ENCODE measurements around the gene ATP6V1G1.

Gene ATP6V1G1

DNA sequence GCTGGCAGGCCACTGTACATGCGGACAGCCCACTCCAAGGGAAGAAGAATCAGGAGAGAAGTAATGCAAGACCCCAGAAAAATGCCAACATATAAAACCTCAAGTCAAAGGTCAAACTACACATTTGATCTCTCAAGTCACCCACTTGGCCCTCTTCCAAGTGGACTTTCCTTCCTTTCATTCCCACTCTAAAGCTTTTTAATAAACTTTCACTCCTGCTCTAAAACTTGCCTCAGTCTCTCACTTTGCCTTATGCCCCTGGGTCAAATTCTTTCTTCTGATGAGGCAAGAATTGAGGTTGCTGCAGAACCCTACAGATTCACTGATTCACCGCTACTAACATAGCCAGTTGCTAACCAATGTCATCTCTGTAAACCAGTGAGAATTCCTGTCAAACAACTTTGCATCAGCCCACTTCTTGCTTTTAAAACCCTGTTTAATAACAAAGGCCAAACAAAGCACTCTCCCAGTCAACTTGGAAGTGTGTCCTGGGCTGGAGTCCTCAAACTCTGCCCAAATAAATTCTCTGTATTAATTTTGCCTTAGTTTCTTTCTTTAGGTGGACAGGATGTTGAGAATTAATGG, 6.9 kb upstream of the ATP6V1G1 start:
- no peaks in the 10 kb centered on the region for H3K9me3 ChIP-seq (ENCODE audit: insufficient read depth, low read length)
- TF ChIP-seq ZNF274 (IDR thresholded peaks at IDR 0.05; ENCODE audit: low read depth, low read length) (no peak), YY1 (IDR thresholded peaks at IDR 0.05; ENCODE audit: insufficient read depth, insufficient read length) (no peak), SUZ12 (IDR thresholded peaks at IDR 0.05; ENCODE audit: extremely low read depth, insufficient read depth, insufficient read length) (no peak)
- no peak for DNase-seq (ENCODE audit: low read depth, low spot score)

DNA sequence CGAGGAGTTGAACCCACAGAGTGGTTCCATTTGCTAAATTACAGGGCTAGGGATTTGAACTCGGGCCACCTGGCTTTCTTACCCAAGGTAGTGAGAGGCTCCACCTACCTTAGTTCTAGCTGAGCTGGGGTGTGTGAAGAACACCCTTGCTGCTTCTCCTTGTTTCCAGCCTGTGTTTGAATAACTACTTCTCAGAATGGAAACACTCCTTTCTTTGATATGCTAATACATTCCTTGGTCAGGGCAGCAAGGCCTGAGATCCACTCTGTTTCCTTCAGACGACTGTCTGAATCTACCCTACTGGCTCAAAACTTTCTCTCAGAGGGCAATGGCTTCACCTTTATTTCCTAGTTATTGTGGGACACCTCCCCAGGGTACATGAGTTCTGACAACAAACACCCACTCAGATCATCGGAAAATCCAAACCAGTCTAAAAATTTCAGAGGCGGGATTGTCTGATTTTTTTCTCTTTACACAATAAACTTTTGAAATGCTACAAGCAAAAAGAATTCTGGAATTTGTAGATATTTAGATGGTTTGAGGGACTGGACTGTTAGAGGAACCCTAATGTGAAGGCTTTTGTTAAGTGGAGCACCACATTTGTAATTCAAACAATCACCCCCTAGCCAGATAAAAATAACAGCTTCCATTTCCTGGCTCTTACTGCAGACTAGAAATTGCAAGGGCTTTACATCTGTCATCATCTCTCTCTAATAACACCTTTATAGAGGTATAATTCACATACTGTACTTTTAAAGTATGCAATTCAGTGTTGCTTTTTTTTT, 4.0 kb upstream of the ATP6V1G1 start:
- Histone ChIP-seq H3K36me3 (ENCODE audit: insufficient read depth, insufficient read length, low read length) (peaks cover 5% of the 10 kb centered on the region), H3K27me3 (ENCODE audit: insufficient read depth, insufficient read length) (no peaks in the 10 kb centered on the region), H3K9ac (ENCODE audit: insufficient read length, low read depth) (no peak overlapping the region), H3K4me1 (ENCODE audit: insufficient read depth, insufficient read length) (peaks cover 3% of the 10 kb centered on the region), H3K9me3 (ENCODE audit: insufficient read depth, low read length) (no peaks in the 10 kb centered on the region), H3K4me3 (ENCODE audit: insufficient read length, low read depth) (no peak overlapping the region)
- TF ChIP-seq YY1 (IDR thresholded peaks at IDR 0.05; ENCODE audit: insufficient read depth, insufficient read length) = no peak
- no peak for TF ChIP-seq SUZ12 (IDR thresholded peaks at IDR 0.05; ENCODE audit: extremely low read depth, insufficient read depth, insufficient read length)
- no peak for TF ChIP-seq ZNF274 (IDR thresholded peaks at IDR 0.05; ENCODE audit: low read depth, low read length)
- peak; percentile 84 for DNase-seq (ENCODE audit: low read depth, low spot score)

More for the DNA sequence above, 6.9 kb upstream of the ATP6V1G1 start:
- H3K36me3 ChIP-seq (ENCODE audit: insufficient read depth, insufficient read length, low read length) = no peaks in the 10 kb centered on the region
- H3K27me3 ChIP-seq (ENCODE audit: insufficient read depth, insufficient read length) = no peaks in the 10 kb centered on the region
- no peak overlapping the region for H3K9ac ChIP-seq (ENCODE audit: insufficient read length, low read depth)
- no peak overlapping the region for H3K4me3 ChIP-seq (ENCODE audit: insufficient read length, low read depth)
- H3K4me1 ChIP-seq (ENCODE audit: insufficient read depth, insufficient read length) = peaks cover 3% of the 10 kb centered on the region

DNA sequence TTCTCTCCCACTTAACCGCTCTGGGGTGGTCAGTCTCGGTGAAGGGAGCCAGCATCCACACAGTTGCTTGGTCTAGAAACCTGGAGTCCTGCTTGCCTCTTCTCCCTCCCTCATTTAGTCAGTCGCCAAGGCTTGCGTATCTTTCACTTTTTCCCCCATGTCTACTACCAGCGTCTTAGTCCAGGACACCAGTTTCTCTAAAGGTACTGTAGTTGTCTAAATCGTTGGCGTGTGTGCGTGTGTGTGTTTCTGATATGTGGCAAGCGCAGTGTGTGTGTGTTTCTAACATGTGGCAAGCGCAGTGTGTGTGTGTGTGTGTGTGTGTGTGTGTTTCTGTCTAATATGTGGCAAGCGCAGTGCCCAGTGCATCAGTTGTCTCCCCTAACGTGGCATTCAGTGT, 641 bp downstream of the ATP6V1G1 start:
- Histone ChIP-seq H3K4me1 (ENCODE audit: insufficient read depth, insufficient read length) (no peaks in the 10 kb centered on the region), H3K4me3 (ENCODE audit: insufficient read length, low read depth) (peak overlapping the region; percentile 91), H3K36me3 (ENCODE audit: insufficient read depth, insufficient read length, low read length) (peaks cover 31% of the 10 kb centered on the region), H3K9me3 (ENCODE audit: insufficient read depth, low read length) (no peaks in the 10 kb centered on the region), H3K27me3 (ENCODE audit: insufficient read depth, insufficient read length) (no peaks in the 10 kb centered on the region), H3K9ac (ENCODE audit: insufficient read length, low read depth) (peak overlapping the region; percentile 99)
- no peak for TF ChIP-seq YY1 (IDR thresholded peaks at IDR 0.05; ENCODE audit: insufficient read depth, insufficient read length)
- TF ChIP-seq SUZ12 (IDR thresholded peaks at IDR 0.05; ENCODE audit: extremely low read depth, insufficient read depth, insufficient read length) = no peak
- no peak for TF ChIP-seq ZNF274 (IDR thresholded peaks at IDR 0.05; ENCODE audit: low read depth, low read length)
- no peak for DNase-seq (ENCODE audit: low read depth, low spot score)

DNA sequence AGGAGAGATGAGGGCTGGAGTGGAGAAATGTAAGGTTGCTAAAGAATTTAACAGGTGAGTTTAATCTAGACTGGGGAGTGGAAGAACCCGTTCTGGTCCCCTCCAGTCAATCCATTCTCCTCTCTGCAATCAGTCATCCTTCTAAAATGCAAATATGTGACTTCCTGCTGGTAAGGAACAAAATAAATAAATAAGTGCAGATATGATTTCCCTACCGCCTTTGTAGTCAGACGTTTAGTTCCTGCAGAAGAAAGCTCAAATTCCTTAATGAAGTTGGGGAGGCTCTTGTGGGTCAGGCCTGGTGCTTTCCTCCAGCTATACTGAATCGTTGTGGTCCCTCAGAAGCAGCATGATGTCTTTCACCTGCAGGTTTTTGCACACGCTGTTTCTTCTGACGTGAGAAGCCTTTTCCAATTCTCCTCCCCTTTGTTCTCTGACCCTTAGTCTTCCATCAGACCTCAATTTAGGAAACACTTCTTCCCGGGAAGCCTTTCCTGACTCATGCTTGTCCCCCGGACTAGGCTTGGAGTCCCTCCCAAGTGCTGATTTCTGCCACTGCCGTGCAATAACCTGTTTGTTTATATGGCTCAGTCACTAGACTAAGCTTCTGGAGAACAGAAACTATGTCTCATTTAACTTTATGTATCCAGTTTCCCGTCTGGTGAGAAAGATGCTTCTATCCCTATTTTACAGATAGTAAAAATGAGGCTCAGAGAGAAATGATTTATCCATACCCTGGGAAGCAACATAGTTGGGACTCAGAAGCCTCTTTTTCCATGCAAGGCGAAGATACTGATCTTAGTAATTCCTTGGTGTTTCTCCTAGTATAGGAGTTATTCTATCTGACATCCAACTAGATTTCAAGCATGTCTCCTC, 1.3 kb downstream of the ATP6V1G1 start:
- peak overlapping the region; percentile 91 for H3K4me3 ChIP-seq (ENCODE audit: insufficient read length, low read depth)
- no peaks in the 10 kb centered on the region for H3K4me1 ChIP-seq (ENCODE audit: insufficient read depth, insufficient read length)
- no peaks in the 10 kb centered on the region for H3K9me3 ChIP-seq (ENCODE audit: insufficient read depth, low read length)
- H3K9ac ChIP-seq (ENCODE audit: insufficient read length, low read depth) = peak overlapping the region; percentile 99
- no peak for DNase-seq (ENCODE audit: low read depth, low spot score)
- peaks cover 38% of the 10 kb centered on the region for H3K36me3 ChIP-seq (ENCODE audit: insufficient read depth, insufficient read length, low read length)
- TF ChIP-seq YY1 (IDR thresholded peaks at IDR 0.05; ENCODE audit: insufficient read depth, insufficient read length) (no peak), ZNF274 (IDR thresholded peaks at IDR 0.05; ENCODE audit: low read depth, low read length) (no peak), SUZ12 (IDR thresholded peaks at IDR 0.05; ENCODE audit: extremely low read depth, insufficient read depth, insufficient read length) (no peak)
- H3K27me3 ChIP-seq (ENCODE audit: insufficient read depth, insufficient read length) = no peaks in the 10 kb centered on the region

DNA sequence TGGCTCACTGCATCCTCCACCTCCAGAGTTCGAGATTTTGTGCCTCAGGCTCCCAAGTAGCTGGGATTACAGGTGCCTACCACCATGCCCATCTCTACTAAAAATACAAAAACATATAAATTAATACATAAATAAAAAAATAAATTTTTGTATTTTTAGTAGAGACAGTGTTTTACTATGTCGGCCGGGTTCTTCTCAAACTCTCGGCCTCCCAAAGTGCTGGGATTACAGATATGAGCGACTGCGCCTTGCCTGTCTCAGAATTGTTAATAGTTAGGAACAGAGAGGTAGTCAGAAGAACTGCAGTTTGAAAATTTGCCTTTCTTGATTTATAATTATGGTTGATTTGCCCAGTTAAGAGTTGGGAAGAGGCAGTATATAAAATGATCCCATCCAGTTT, 2.8 kb downstream of the ATP6V1G1 start:
- DNase-seq (ENCODE audit: low read depth, low spot score) = no peak
- Histone ChIP-seq H3K9me3 (ENCODE audit: insufficient read depth, low read length) (no peaks in the 10 kb centered on the region), H3K4me3 (ENCODE audit: insufficient read length, low read depth) (no peak overlapping the region), H3K9ac (ENCODE audit: insufficient read length, low read depth) (no peak overlapping the region), H3K27me3 (ENCODE audit: insufficient read depth, insufficient read length) (no peaks in the 10 kb centered on the region), H3K4me1 (ENCODE audit: insufficient read depth, insufficient read length) (no peaks in the 10 kb centered on the region), H3K36me3 (ENCODE audit: insufficient read depth, insufficient read length, low read length) (peaks cover 51% of the 10 kb centered on the region)
- TF ChIP-seq SUZ12 (IDR thresholded peaks at IDR 0.05; ENCODE audit: extremely low read depth, insufficient read depth, insufficient read length) (no peak), YY1 (IDR thresholded peaks at IDR 0.05; ENCODE audit: insufficient read depth, insufficient read length) (no peak), ZNF274 (IDR thresholded peaks at IDR 0.05; ENCODE audit: low read depth, low read length) (no peak)

DNA sequence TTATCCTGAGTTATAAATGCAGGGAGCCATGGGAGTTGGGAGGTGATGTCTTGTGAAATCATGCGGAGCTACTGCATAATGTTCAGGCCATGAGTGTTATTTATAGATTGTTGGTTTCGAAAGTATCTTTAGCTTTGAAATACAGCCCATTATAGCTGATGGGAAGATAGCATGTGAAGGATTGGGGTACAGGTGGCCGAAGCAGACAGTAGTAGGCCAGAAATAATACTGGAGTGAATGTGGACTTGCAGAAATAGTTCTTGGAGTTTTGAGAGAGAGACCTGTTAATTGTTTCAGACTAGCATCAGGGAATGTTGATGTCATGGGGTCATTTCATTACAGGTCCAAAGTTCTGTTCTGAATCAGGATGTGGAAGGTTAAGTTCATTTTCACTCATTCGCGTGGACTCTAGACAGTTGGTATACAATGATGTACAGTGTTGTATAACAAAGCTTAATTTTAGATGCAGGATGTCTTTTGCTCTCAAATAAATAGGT, 3.8 kb downstream of the ATP6V1G1 start:
- Histone ChIP-seq H3K4me1 (ENCODE audit: insufficient read depth, insufficient read length) (no peaks in the 10 kb centered on the region), H3K9ac (ENCODE audit: insufficient read length, low read depth) (no peak overlapping the region), H3K27me3 (ENCODE audit: insufficient read depth, insufficient read length) (no peaks in the 10 kb centered on the region), H3K4me3 (ENCODE audit: insufficient read length, low read depth) (no peak overlapping the region), H3K9me3 (ENCODE audit: insufficient read depth, low read length) (no peaks in the 10 kb centered on the region), H3K36me3 (ENCODE audit: insufficient read depth, insufficient read length, low read length) (peaks cover 60% of the 10 kb centered on the region)
- DNase-seq (ENCODE audit: low read depth, low spot score) = no peak
- no peak for TF ChIP-seq YY1 (IDR thresholded peaks at IDR 0.05; ENCODE audit: insufficient read depth, insufficient read length)

DNA sequence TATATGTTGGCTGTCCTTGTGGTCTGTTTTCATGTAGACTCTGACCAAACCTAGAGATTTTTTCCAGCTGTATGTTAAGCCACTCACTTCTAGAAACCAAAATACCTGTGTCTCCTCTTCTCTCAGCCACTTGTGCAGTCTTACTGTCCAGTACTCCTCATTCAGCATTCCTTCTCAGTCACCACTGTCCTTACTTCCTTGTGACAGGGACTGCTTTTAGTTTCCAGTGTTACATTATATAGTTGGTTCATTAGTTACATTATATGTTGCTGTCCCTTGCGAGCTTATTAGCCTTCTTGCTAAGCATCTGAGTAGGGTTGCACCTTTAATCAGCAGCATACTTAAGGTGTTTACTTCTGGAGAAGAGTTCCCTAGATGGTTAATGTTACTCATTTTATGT, 4.3 kb downstream of the ATP6V1G1 start:
- Histone ChIP-seq H3K4me1 (ENCODE audit: insufficient read depth, insufficient read length) (no peaks in the 10 kb centered on the region), H3K27me3 (ENCODE audit: insufficient read depth, insufficient read length) (no peaks in the 10 kb centered on the region), H3K36me3 (ENCODE audit: insufficient read depth, insufficient read length, low read length) (peaks cover 65% of the 10 kb centered on the region), H3K9me3 (ENCODE audit: insufficient read depth, low read length) (no peaks in the 10 kb centered on the region), H3K9ac (ENCODE audit: insufficient read length, low read depth) (no peak overlapping the region), H3K4me3 (ENCODE audit: insufficient read length, low read depth) (no peak overlapping the region)
- no peak for DNase-seq (ENCODE audit: low read depth, low spot score)
- TF ChIP-seq ZNF274 (IDR thresholded peaks at IDR 0.05; ENCODE audit: low read depth, low read length) (no peak), SUZ12 (IDR thresholded peaks at IDR 0.05; ENCODE audit: extremely low read depth, insufficient read depth, insufficient read length) (no peak), YY1 (IDR thresholded peaks at IDR 0.05; ENCODE audit: insufficient read depth, insufficient read length) (no peak)
